GM12801 (cell line): ENCODE measurements around the gene NPC2.

Experiments used
- CTCF ChIP-seq: IDR thresholded peaks from one replicate; pipeline ENCODE4 v1.5.1; 2011; ENCODE audit warnings: control low read depth; ENCODE audit not compliant: insufficient read length; ENCODE audit errors: extremely low read depth

Gene NPC2

GRCh38 chr14:74442757-74443156, 50.3 kb downstream of the NPC2 start:
- no peak for TF ChIP-seq CTCF

- TF ChIP-seq CTCF = no peak
Observed at GRCh38 chr14:74441113-74441512, 52.0 kb downstream of the NPC2 start.

DNA sequence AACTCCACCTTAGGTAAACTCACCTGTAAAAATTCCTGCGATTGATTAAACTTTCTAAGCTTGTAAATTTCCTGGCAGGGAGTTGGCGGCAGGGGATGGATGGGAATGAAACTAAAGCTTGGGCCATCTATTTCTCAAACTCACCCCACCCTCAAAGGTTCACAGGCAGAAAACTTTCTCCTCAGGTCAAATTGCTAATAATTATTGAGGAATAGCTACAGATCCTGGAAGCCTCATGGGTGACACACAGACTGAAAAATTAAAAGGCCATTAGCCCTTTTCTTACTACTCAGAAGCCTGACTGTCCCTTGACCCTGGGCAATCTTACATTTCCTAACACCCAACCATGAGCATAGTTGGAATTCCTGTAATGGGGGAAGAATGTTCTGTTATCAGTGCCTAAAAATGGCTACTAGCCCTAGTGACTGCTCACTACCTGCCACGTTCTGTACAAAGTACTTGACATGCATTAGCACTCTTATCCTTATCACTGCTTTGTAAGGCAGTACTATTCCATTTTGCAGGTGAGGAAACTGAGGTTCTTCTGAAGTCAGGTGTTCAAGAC, 54.7 kb downstream of the NPC2 start:
- no peak for TF ChIP-seq CTCF

DNA sequence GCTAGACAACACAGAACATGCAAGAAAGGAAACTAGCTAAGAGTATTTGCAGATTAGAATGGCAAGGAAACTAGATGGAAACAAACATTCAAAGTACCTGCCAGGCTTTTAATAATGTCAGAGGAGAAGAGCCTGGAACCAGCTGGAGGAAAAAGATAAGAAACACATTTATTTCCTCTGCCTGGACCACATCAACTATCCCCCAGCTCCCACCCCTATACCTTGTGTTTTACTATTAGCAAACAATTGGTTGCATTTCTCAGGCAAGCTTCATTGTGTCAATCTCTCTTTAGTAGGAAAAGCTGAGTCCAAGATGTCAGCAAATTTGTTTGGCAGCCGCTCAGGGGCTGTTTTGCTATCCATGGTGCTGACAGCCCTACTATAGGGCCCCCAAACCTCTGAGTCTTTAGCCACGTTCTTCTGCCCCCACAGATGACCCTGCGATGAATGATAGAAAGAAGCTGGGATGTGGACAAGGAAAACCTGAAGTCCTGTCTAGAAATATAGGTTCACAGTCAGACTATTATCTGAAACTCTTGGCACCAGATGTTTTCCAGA, 55.5 kb downstream of the NPC2 start:
- TF ChIP-seq CTCF = no peak

DNA sequence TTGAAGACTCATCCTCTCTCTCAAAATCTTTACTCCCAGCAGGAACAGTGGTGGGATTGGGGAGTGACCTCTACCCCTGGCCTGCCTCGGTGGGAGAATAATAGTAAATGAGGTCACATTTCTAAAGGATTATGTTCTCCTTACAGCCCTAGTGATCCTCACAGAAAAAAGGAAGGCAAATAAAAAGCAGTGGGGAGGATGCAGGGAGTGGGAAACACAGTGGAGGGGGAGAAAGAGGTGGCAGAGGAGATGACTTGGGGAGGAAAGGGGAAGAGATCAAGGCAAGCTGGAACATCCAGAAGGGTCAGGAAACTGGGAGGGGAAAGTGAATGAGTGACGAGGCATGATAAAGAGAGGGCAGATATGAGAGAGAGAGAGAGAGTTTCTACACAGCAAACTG, 58.8 kb downstream of the NPC2 start:
- TF ChIP-seq CTCF = no peak

- TF ChIP-seq CTCF = no peak
Observed at GRCh38 chr14:74429991-74430390, 63.1 kb downstream of the NPC2 start.
